ELR (cell line): ENCODE data around the gene B9D1.

Experiments
- DNase-seq: peaks from one replicate; pipeline ENCODE4 v3.0.0-alpha.2; 2015; ENCODE audit warnings: low read depth

Gene B9D1

GRCh38 chr17:19303367-19303776 lies 59.2 kb downstream of the B9D1 start:
- DNase-seq = no peak

GRCh38 chr17:19302791-19303331 lies 59.7 kb downstream of the B9D1 start:
- no peak for DNase-seq

- no peak for DNase-seq
Observed at GRCh38 chr17:19301973-19302372, 60.5 kb downstream of the B9D1 start.

- DNase-seq = no peak
Observed at GRCh38 chr17:19301274-19301951, 61.1 kb downstream of the B9D1 start.

GRCh38 chr17:19299866-19300265 lies 62.7 kb downstream of the B9D1 start:
- DNase-seq = no peak

GRCh38 chr17:19299214-19299747 lies 63.2 kb downstream of the B9D1 start:
- DNase-seq = no peak

- no peak for DNase-seq
Observed at GRCh38 chr17:19298569-19299213, 63.8 kb downstream of the B9D1 start.

GRCh38 chr17:19296786-19297778 lies 65.4 kb downstream of the B9D1 start:
- DNase-seq = no peak

- no peak for DNase-seq
Observed at GRCh38 chr17:19295473-19296135, 66.9 kb downstream of the B9D1 start.

GRCh38 chr17:19294443-19294842 lies 68.1 kb downstream of the B9D1 start:
- no peak for DNase-seq
